A549 (cell line): Measurements from ENCODE around the gene LRFN2.

Experiments
- CEBPB ChIP-seq, 2 experiments: fragments of >200 bp in 1 of 2; sonication (Bioruptor Twin) in 1 of 2; formaldehyde crosslinking in 1 of 2; IDR thresholded peaks; 2 replicates each; pipeline ENCODE4 v1.6.1; 2012 to 2016
- CHD2 ChIP-seq: fragments of 150-350 bp; IDR thresholded peaks from 2 replicates; pipeline ENCODE4 v1.6.1; 2014; ENCODE audit warnings: low read length; ENCODE audit not compliant: partially characterized antibody
- JUNB ChIP-seq: fragments of >200 bp; sonication (Bioruptor Twin); formaldehyde crosslinking; IDR thresholded peaks from 2 replicates; pipeline ENCODE4 v1.6.1; 2016
- KDM1A ChIP-seq: fragments of 200-600 bp; sonication (generic); IDR thresholded peaks from 2 replicates; pipeline ENCODE4 v1.6.1; 2016; ENCODE audit warnings: low read depth, mild to moderate bottlenecking
- MAFK ChIP-seq: fragments of 450-650 bp; IDR thresholded peaks from 2 replicates; pipeline ENCODE4 v1.6.1; 2014; ENCODE audit not compliant: partially characterized antibody
- MAZ ChIP-seq: fragments of 150-350 bp; IDR thresholded peaks from 2 replicates; pipeline ENCODE4 v1.6.1; 2014; ENCODE audit warnings: antibody characterized with exemption, low read depth, low read length, borderline replicate concordance
- NPAS2 ChIP-seq: fragments of 250-450 bp; sonication (Bioruptor Pico); IDR thresholded peaks from 2 replicates; pipeline ENCODE4 v1.8.0; 2022; ENCODE audit warnings: mild to moderate bottlenecking, moderate library complexity, borderline replicate concordance
- POLR2A ChIP-seq: IDR thresholded peaks from 2 replicates; pipeline ENCODE4 v1.6.1; 2012; ENCODE audit warnings: mild to moderate bottlenecking, low read length
- RAD21 ChIP-seq, 2 experiments: fragments of >200 bp in 1 of 2; sonication (Bioruptor Twin) in 1 of 2; formaldehyde crosslinking in 1 of 2; IDR thresholded peaks in 1 of 2; conservative IDR thresholded peaks in 1 of 2; 2 replicates in 1 of 2; 3 replicates in 1 of 2; pipeline ENCODE4 v1.6.1; 2012 to 2018; ENCODE audit warnings: inconsistent platforms in 1 of 2
- TF ChIP-seq, protein P1 (sequence below): IDR thresholded peaks from 2 replicates; pipeline ENCODE4 v1.6.1; 2012
- TF ChIP-seq, protein P2 (sequence below): fragments of >200 bp; sonication (Bioruptor Twin); formaldehyde crosslinking; IDR thresholded peaks from 3 replicates; pipeline ENCODE4 v1.5.1; 2016

DNA sequence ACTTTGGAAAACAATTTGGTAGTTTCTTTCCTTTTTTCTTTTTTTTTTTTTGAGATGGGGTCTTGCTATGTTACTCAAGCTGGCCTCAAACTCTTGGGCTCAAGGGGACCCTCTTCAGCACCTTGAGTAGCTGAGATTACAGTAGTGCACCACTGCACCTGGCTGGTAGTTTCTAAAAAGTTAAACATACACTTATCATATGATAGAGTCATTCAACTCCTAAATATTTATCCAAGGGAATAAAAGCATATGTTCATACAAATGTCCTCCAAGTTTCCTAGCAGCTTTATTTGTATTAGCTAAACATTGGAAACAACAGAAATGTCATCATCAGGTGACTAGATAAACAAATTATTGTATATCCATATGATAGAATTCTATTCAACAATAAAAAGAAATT, 213.9 kb downstream of the LRFN2 start:
- TF ChIP-seq NPAS2 (no peak), MAZ (no peak), CEBPB (IDR thresholded peaks at IDR 0.05) (no peak), POLR2A (no peak), RAD21 (conservative IDR thresholded peaks at IDR 0.05 in 1 of 2, IDR thresholded peaks at IDR 0.05 in 1 of 2) (no peak), KDM1A (no peak), JUNB (no peak), MAFK (no peak), CHD2 (no peak)
- TF ChIP-seq, protein P1, sequence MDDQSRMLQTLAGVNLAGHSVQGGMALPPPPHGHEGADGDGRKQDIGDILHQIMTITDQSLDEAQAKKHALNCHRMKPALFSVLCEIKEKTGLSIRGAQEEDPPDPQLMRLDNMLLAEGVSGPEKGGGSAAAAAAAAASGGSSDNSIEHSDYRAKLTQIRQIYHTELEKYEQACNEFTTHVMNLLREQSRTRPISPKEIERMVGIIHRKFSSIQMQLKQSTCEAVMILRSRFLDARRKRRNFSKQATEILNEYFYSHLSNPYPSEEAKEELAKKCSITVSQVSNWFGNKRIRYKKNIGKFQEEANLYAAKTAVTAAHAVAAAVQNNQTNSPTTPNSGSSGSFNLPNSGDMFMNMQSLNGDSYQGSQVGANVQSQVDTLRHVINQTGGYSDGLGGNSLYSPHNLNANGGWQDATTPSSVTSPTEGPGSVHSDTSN: no peak
- TF ChIP-seq, protein P2, sequence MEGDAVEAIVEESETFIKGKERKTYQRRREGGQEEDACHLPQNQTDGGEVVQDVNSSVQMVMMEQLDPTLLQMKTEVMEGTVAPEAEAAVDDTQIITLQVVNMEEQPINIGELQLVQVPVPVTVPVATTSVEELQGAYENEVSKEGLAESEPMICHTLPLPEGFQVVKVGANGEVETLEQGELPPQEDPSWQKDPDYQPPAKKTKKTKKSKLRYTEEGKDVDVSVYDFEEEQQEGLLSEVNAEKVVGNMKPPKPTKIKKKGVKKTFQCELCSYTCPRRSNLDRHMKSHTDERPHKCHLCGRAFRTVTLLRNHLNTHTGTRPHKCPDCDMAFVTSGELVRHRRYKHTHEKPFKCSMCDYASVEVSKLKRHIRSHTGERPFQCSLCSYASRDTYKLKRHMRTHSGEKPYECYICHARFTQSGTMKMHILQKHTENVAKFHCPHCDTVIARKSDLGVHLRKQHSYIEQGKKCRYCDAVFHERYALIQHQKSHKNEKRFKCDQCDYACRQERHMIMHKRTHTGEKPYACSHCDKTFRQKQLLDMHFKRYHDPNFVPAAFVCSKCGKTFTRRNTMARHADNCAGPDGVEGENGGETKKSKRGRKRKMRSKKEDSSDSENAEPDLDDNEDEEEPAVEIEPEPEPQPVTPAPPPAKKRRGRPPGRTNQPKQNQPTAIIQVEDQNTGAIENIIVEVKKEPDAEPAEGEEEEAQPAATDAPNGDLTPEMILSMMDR: no peak
